ENCODE data around the gene CD244.
A peak's percentile ranks its signal among the peaks of the same experiment; 100 is the strongest.
"Not testable (repeated sequence)": the region's sequence is repeated elsewhere in the genome, so short reads cannot be mapped to it uniquely, and the experiment has no call there.

The CD244 gene

GRCh38 chr1:160811147-160811546, 51.5 kb downstream of the CD244 start:
- no peak for DNase-seq (ENCODE audit: low read depth in 2 of 2)

GRCh38 chr1:160810486-160810885, 52.2 kb downstream of the CD244 start:
- no peak for DNase-seq (ENCODE audit: low read depth in 2 of 2)

GRCh38 chr1:160808289-160808688, 54.4 kb downstream of the CD244 start:
- no peak for DNase-seq (ENCODE audit: low read depth in 2 of 2)

- no peak for DNase-seq (ENCODE audit: low read depth in 2 of 2)
Observed at GRCh38 chr1:160807738-160808137, 54.9 kb downstream of the CD244 start.

GRCh38 chr1:160807247-160807646, 55.4 kb downstream of the CD244 start:
- no peak for DNase-seq (ENCODE audit: low read depth in 2 of 2)

- no peak for DNase-seq (ENCODE audit: low read depth in 2 of 2)
Observed at GRCh38 chr1:160806784-160807183, 55.9 kb downstream of the CD244 start.

- DNase-seq (ENCODE audit: low read depth in 2 of 2) = no peak
Observed at GRCh38 chr1:160806109-160806665, 56.5 kb downstream of the CD244 start.

- DNase-seq (ENCODE audit: low read depth in 2 of 2) = no peak
Observed at GRCh38 chr1:160801836-160802580, 60.7 kb downstream of the CD244 start.

- DNase-seq (ENCODE audit: low read depth in 2 of 2) = no peak
Observed at GRCh38 chr1:160800645-160801408, 61.9 kb downstream of the CD244 start.

- no peak for DNase-seq (ENCODE audit: low read depth in 2 of 2)
Observed at GRCh38 chr1:160800142-160800541, 62.5 kb downstream of the CD244 start.

GRCh38 chr1:160799641-160800040, 63.0 kb downstream of the CD244 start:
- DNase-seq (ENCODE audit: low read depth in 2 of 2) = no peak

GRCh38 chr1:160798439-160798838, 64.2 kb downstream of the CD244 start:
- no peak for DNase-seq (ENCODE audit: low read depth in 2 of 2)

GRCh38 chr1:160797861-160798273, 64.8 kb downstream of the CD244 start:
- DNase-seq (ENCODE audit: low read depth in 2 of 2) = peak; percentile 21 to 30

GRCh38 chr1:160797271-160797709, 65.4 kb downstream of the CD244 start:
- DNase-seq (ENCODE audit: low read depth in 2 of 2) = no peak

GRCh38 chr1:160795951-160796383, 66.7 kb downstream of the CD244 start, which contains the start of gene LY9:
LY9 (plus strand) TSS chr1:160796174; CDS start chr1:160796188, 14 bp downstream.
- peak; percentile 46 to 53 for DNase-seq (ENCODE audit: low read depth in 2 of 2)

GRCh38 chr1:160794376-160794775, 68.3 kb downstream of the CD244 start:
- DNase-seq (ENCODE audit: low read depth in 2 of 2) = no peak

GRCh38 chr1:160789702-160790611, 72.7 kb downstream of the CD244 start:
- DNase-seq (ENCODE audit: low read depth in 2 of 2) = no peak

GRCh38 chr1:160789051-160789701, 73.5 kb downstream of the CD244 start:
- no peak for DNase-seq (ENCODE audit: low read depth in 2 of 2)

GRCh38 chr1:160782988-160783765, 79.5 kb downstream of the CD244 start:
- DNase-seq (ENCODE audit: low read depth in 2 of 2) = not testable (repeated sequence)

Measured in stimulated activated CD8-positive, alpha-beta memory T cell treated with anti-CD3 and anti-CD28 coated beads, Interleukin-7, amount 100 ng/mL, for 1 hour (primary cell).